Measurements from ENCODE around the gene ACTR8.

The ACTR8 gene

DNA sequence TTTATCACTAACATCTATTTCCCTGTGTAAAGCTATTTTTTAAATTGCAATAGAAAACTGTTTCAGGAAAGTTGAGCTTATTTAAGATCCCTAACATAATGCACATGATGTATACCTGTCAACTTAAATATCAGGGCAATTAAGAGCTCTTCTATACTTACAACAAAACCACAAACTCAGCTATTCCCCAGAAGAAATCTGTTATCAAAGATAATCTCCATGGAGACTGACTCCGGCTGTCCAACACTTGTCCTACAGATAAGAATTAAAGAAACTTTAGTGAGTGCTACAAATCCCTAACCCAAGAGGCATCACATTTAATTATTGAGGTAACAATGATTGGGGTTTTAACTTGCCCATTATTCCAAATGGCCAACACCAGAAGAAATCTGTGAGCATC, 6.3 kb upstream of the ACTR8 start:
- peaks cover 4% of the 10 kb centered on the region for H3K4me1 ChIP-seq (ENCODE audit: insufficient read depth, low read length)
- no peak overlapping the region for H3K9ac ChIP-seq (ENCODE audit: low read depth, low read length)

GRCh38 chr3:53887446-53887845, 5.5 kb upstream of the ACTR8 start:
- Histone ChIP-seq H3K9me3 (ENCODE audit: control insufficient read depth, insufficient read depth, low read length) (no peaks in the 10 kb centered on the region), H3K9ac (ENCODE audit: low read depth, low read length) (no peak overlapping the region), H3K36me3 (ENCODE audit: insufficient read depth, low read length) (peaks cover 4% of the 10 kb centered on the region), H3K4me1 (ENCODE audit: insufficient read depth, low read length) (peaks cover 4% of the 10 kb centered on the region)

More for the DNA sequence above, 6.3 kb upstream of the ACTR8 start:
- no peaks in the 10 kb centered on the region for H3K9me3 ChIP-seq (ENCODE audit: control insufficient read depth, insufficient read depth, low read length)
- H3K36me3 ChIP-seq (ENCODE audit: insufficient read depth, low read length): peaks cover 4% of the 10 kb centered on the region

DNA sequence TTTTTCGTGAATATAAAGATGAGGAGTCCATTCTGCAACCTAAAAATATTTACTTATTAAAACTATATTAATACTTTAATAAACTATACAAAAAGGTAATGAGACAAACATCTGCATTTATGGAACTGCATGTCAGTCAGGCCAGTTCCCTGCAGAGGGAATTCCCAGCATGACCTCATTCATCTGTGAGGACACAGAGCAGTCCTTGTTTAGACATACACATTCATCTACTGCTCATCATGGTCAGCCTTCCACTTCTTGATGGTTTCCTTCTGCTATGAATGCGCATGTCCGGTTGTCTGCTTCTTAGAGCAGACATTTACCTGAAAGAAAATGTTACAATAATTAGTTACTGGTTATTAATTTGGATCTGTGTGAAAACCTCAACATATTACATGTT, 3.3 kb upstream of the ACTR8 start:
- Histone ChIP-seq H3K36me3 (ENCODE audit: insufficient read depth, low read length) (peaks cover 4% of the 10 kb centered on the region), H3K4me1 (ENCODE audit: insufficient read depth, low read length) (peaks cover 7% of the 10 kb centered on the region), H3K9ac (ENCODE audit: low read depth, low read length) (no peak overlapping the region), H3K9me3 (ENCODE audit: control insufficient read depth, insufficient read depth, low read length) (no peaks in the 10 kb centered on the region)

DNA sequence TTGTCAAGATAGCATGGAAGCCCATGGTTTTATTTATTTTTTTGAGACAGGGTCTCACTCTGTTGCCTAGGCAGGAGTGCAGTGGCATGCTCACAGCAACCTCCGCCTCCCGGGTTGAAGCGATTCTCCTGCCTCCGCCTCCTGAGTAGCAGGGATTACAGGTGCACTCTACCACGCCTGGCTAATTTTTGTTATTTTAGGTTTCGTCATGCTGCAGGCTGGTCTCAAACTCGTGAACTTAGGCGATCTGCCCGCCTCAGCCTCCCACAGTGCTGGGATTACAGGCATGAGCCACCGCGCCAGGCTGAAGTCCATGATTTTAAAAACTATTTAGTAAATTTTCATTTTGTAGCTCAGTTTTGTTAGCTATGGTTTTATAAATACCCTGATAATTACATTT, 2.7 kb upstream of the ACTR8 start:
- Histone ChIP-seq H3K9ac (ENCODE audit: low read depth, low read length) (no peak overlapping the region), H3K9me3 (ENCODE audit: control insufficient read depth, insufficient read depth, low read length) (no peaks in the 10 kb centered on the region), H3K4me1 (ENCODE audit: insufficient read depth, low read length) (peaks cover 4% of the 10 kb centered on the region; the same call in 1 of the 2 replicates), H3K36me3 (ENCODE audit: insufficient read depth, low read length) (peaks cover 4% of the 10 kb centered on the region)

GRCh38 chr3:53883008-53883407, 1.1 kb upstream of the ACTR8 start:
- no peaks in the 10 kb centered on the region for H3K9me3 ChIP-seq (ENCODE audit: control insufficient read depth, insufficient read depth, low read length)
- H3K4me1 ChIP-seq (ENCODE audit: insufficient read depth, low read length): peaks cover 4% of the 10 kb centered on the region; the same call in 1 of the 2 replicates
- H3K9ac ChIP-seq (ENCODE audit: low read depth, low read length): no peak overlapping the region
- peaks cover 4% of the 10 kb centered on the region for H3K36me3 ChIP-seq (ENCODE audit: insufficient read depth, low read length)

DNA sequence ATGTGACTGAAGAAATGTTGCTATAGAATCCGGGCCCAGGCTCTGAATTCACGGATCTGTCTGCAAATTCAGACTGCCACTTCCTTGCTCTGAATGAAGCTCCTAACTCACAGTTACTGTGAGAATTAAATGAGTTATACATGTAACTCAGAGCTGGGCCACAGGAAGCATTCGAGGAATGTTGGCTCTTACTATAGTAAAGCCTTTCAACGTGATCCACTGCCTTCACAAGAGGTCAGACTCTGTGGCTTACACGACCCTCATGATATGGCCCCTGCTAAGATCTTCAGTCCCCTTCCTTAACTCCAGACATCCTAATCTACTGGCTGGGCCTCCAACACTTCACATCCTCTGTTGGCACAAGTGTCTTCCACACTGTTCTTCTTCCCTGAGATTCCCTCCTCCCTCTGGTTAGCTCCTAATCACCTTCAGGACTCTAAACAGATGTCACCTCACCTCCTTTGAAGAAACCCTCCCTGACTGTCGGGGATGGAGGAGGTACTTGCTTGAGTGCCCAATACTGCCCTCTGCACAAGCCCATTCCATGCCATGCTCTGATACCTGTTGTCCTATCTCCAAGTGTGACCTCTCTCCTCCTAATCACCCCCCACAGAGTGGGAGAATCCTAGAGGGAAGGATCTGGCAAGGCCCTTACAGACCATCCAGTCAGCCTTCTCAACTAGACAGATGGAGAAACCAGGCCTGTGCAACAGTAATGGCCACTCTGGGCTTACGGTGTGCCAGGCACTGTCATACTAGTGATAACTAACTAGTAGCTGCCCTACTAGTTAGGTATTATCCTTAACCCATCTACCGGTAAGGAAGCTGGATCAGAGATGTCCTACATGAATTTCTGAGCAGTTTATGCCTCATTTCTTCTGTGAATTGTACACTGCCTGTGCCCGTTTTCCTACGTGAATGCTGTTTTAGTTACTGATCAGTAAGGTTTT, 1.3 kb downstream of the ACTR8 start:
- Histone ChIP-seq H3K36me3 (ENCODE audit: insufficient read depth, low read length) (peaks cover 22% of the 10 kb centered on the region), H3K9me3 (ENCODE audit: control insufficient read depth, insufficient read depth, low read length) (no peaks in the 10 kb centered on the region), H3K9ac (ENCODE audit: low read depth, low read length) (peak overlapping the region; percentile 78), H3K4me1 (ENCODE audit: insufficient read depth, low read length) (peaks cover 4% of the 10 kb centered on the region; the same call in 1 of the 2 replicates)

DNA sequence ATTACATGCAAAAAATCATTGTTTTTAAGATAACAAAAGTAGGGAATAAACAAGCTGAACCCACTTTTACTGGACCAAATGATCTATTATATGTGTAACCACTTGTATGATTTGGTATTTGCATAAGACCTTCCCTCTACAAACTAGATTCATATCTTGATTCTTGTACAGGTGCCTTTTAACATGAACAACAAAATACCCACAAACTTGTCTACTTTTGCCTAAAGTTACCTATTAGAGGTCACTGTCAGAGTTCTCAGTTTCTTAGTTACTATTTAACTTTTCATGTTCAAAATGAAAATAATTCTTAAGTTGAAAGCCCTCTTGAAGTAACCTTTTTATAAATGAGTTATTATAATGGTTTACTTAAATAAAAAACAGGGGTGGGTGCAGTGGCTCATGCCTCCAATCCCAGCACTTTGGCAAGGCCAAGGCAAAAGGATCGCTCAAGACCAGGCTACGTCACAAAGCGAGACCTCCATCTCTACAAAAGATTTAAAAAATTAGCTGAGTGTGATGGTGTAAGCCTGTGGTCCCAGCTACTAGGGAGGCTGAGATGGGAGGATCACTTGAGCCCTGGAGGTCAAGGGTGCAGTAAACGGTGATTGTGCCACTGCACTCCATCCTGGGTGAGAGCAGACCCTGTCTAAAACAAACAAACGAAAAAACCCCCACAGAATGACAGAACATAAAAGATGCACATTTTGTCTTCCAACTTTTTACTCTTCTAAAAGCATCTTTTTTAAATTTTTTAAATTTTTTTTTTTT, 16.0 kb downstream of the ACTR8 start:
- H3K9me3 ChIP-seq (ENCODE audit: control insufficient read depth, insufficient read depth, low read length): no peaks in the 10 kb centered on the region
- no peaks in the 10 kb centered on the region for H3K4me1 ChIP-seq (ENCODE audit: insufficient read depth, low read length)
- H3K9ac ChIP-seq (ENCODE audit: low read depth, low read length): no peak overlapping the region
- H3K36me3 ChIP-seq (ENCODE audit: insufficient read depth, low read length): peaks cover 2% of the 10 kb centered on the region; the same call in 1 of the 2 replicates

DNA sequence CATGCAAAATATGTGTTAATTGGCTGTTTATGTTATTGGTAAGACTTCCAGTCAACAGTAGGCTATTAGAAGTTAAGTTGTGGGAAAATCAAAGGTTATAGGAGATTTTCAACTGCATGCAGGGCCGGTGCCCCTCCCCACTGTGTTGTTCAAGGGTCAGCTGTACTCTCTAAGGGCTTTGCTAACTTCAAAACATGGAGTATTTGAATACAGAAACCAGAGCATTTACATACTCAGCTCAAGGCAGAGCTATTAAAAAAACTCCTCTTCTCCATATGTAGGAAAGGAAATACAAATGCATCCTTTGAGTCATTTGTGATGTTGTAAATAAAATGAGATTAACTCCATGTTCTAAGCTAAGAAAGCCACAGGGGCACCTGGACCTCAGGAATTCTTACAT, 18.8 kb downstream of the ACTR8 start:
- peaks cover 3% of the 10 kb centered on the region; the same call in 1 of the 2 replicates for H3K36me3 ChIP-seq (ENCODE audit: insufficient read depth, low read length)
- H3K4me1 ChIP-seq (ENCODE audit: insufficient read depth, low read length): no peaks in the 10 kb centered on the region
- no peaks in the 10 kb centered on the region for H3K9me3 ChIP-seq (ENCODE audit: control insufficient read depth, insufficient read depth, low read length)
- no peak overlapping the region for H3K9ac ChIP-seq (ENCODE audit: low read depth, low read length)

- Histone ChIP-seq H3K36me3 (ENCODE audit: insufficient read depth, low read length) (0 out of 2 replicates have a peak, but pooled peaks cover 3% of the 10 kb centered on the region), H3K9ac (ENCODE audit: low read depth, low read length) (no peak overlapping the region), H3K4me1 (ENCODE audit: insufficient read depth, low read length) (no peaks in the 10 kb centered on the region), H3K9me3 (ENCODE audit: control insufficient read depth, insufficient read depth, low read length) (no peaks in the 10 kb centered on the region)
Measured at GRCh38 chr3:53862241-53862640, 19.7 kb downstream of the ACTR8 start.

GRCh38 chr3:53860196-53860595, 21.8 kb downstream of the ACTR8 start:
- 0 out of 2 replicates have a peak, but pooled peaks cover 3% of the 10 kb centered on the region for H3K36me3 ChIP-seq (ENCODE audit: insufficient read depth, low read length)
- no peaks in the 10 kb centered on the region for H3K9me3 ChIP-seq (ENCODE audit: control insufficient read depth, insufficient read depth, low read length)
- H3K4me1 ChIP-seq (ENCODE audit: insufficient read depth, low read length): no peaks in the 10 kb centered on the region
- H3K9ac ChIP-seq (ENCODE audit: low read depth, low read length): no peak overlapping the region

DNA sequence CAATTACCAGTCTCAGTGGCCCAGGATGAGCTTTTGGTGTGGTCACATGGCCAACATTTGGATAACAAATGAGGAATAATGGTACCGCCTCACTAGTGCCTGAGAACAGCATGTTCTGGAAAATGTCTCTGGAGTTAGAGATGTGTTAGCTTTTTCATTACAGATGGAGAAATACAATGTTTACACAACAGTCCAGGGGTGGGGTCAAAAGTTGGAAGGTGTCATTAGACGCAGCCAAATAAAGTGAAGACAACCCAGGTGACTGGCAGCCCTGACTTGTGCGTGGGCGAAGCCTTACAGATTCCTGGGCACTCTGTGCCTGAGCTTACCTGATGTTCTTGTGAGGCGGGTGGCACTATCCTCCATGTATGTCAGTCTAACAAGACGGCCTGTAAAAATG, 22.8 kb downstream of the ACTR8 start:
- H3K4me1 ChIP-seq (ENCODE audit: insufficient read depth, low read length): no peaks in the 10 kb centered on the region
- no peaks in the 10 kb centered on the region for H3K9me3 ChIP-seq (ENCODE audit: control insufficient read depth, insufficient read depth, low read length)
- H3K36me3 ChIP-seq (ENCODE audit: insufficient read depth, low read length): 0 out of 2 replicates have a peak, but pooled peaks cover 3% of the 10 kb centered on the region
- no peak overlapping the region for H3K9ac ChIP-seq (ENCODE audit: low read depth, low read length)

DNA sequence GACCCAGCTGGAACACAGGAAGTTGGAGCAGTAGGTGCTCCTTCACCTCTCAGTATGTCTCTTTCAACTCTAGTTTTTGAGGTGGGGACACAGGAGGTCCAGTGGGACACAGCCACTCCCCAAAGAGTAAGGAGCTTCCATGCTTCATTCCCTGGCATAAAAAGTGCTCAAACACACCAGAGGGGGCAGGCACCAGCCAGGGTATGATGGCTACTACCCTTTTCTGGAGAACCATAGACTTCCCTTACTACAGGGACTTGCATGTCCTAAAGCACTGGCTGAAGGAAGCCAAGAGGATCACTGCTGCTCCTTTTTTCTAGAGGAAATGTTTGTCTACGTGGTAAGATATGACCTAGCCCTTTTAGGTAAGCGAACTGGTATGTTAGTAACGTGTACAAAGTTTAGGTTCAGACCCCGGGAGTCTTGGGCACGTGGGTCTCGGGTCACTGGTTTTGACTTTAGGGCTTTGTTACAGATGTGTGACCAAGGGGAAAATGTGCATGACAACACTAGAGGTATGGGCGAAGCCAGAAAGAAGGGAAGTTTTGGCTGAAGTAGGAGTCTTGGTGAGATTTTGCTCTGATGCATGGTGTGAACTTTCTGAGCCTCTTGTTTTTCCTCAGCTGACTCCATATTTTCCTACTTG, 23.7 kb downstream of the ACTR8 start:
- no peaks in the 10 kb centered on the region for H3K9me3 ChIP-seq (ENCODE audit: control insufficient read depth, insufficient read depth, low read length)
- H3K36me3 ChIP-seq (ENCODE audit: insufficient read depth, low read length): 0 out of 2 replicates have a peak, but pooled peaks cover 3% of the 10 kb centered on the region
- no peaks in the 10 kb centered on the region for H3K4me1 ChIP-seq (ENCODE audit: insufficient read depth, low read length)
- no peak overlapping the region for H3K9ac ChIP-seq (ENCODE audit: low read depth, low read length)

GRCh38 chr3:53856964-53857363, 25.0 kb downstream of the ACTR8 start:
- no peak overlapping the region for H3K9ac ChIP-seq (ENCODE audit: low read depth, low read length)
- no peaks in the 10 kb centered on the region for H3K9me3 ChIP-seq (ENCODE audit: control insufficient read depth, insufficient read depth, low read length)
- 0 out of 2 replicates have a peak, but pooled peaks cover 3% of the 10 kb centered on the region for H3K36me3 ChIP-seq (ENCODE audit: insufficient read depth, low read length)
- no peaks in the 10 kb centered on the region for H3K4me1 ChIP-seq (ENCODE audit: insufficient read depth, low read length)

GRCh38 chr3:53850895-53851294, 31.1 kb downstream of the ACTR8 start:
- H3K9ac ChIP-seq (ENCODE audit: low read depth, low read length): no peak overlapping the region
- no peaks in the 10 kb centered on the region for H3K9me3 ChIP-seq (ENCODE audit: control insufficient read depth, insufficient read depth, low read length)
- H3K4me1 ChIP-seq (ENCODE audit: insufficient read depth, low read length): no peaks in the 10 kb centered on the region
- H3K36me3 ChIP-seq (ENCODE audit: insufficient read depth, low read length): no peaks in the 10 kb centered on the region

All from ES-I3 (cell line).